ENCODE results near the gene OCA2.

The OCA2 gene

DNA sequence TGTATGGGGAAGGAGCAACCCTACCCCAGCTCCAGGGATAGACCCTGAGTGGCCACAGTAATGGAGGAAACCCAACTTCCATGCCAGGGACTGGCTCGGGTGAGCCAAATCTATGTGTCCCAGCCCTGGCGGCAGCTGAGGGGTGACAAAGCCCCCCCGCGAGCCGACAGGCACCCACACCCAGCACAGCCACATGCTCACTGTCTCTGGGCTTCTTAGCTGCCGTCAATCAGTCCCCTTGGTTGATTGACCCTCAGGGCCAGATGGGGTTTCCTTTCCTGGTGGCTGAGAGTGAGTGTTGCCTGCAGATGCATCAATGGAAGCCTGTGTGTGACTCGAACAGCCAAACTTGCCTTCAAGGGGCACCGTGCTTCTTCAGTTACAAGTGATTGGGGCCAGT, 2.1 kb upstream of the OCA2 start:
- Mint-ChIP-seq H3K27ac (no peak overlapping the region), H3K4me1 (peaks cover 28% of the 10 kb centered on the region), H3K27me3 (peaks cover 43% of the 10 kb centered on the region), H3K36me3 (no peaks in the 10 kb centered on the region), H3K9me3 (no peaks in the 10 kb centered on the region), H3K4me3 (no peak overlapping the region)

DNA sequence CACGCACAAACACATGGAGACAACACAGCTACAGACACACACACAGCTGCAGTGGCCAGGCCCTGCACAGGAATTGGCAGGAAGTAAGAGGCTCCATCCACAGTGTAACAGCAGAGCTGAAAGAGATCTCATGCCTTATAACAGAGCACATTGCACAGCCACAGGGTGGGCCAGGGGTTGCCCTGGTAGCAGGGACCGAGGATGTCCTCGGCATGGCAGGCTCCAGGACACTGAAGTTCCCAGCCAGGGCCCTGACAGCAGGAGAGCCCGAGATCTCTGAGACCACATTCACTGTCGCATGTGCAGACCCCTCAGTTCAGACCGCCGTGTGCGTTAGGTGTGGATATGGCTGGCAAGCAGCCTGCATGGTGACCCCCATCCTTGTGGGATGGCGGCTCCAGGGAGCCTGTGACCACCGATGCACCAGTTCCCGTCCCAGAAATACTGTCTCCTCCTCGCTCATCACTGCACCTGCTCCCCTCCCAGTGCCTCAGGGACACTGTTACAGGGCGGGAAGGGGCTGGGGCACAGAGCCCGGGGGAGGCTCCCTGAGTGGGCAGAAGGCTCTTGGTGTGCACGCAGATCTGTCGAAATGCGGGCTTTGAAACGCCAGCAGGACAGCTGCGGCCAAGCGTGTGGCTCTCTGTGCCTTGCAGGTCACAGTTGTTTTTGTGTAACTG, 1.5 kb upstream of the OCA2 start:
- Mint-ChIP-seq H3K9me3 (no peaks in the 10 kb centered on the region), H3K4me1 (peaks cover 27% of the 10 kb centered on the region), H3K36me3 (no peaks in the 10 kb centered on the region), H3K27ac (no peak overlapping the region), H3K4me3 (no peak overlapping the region), H3K27me3 (peaks cover 42% of the 10 kb centered on the region)

DNA sequence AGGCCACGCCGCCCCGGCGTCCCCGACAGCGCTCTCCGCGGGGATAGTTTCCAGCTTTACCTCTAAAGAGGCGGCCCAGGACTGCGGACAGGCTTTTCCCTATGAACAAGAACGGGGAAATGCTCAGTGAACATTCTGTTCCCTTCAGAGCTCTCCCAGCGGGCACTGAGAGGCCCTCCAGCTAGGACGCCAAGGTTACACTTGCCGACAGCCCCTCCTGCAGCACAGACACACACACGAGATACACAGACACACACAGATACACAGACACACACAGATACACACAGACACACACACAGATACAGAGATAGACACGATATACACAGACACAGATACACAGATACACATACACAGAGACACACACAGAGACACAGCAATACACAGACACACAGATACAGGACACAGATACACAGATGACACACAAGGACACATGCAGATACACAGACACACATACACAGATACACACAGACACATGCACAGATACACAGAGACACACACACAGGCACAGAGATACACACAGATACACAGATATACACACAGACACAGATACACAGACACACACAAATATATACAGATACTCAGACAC, 533 bp upstream of the OCA2 start:
- H3K36me3 Mint-ChIP-seq, result no peaks in the 10 kb centered on the region
- H3K27me3 Mint-ChIP-seq, result peaks cover 41% of the 10 kb centered on the region
- peaks cover 23% of the 10 kb centered on the region for H3K4me1 Mint-ChIP-seq
- no peak overlapping the region for H3K27ac Mint-ChIP-seq
- peak overlapping the region; percentile 13 for H3K4me3 Mint-ChIP-seq
- H3K9me3 Mint-ChIP-seq, result no peaks in the 10 kb centered on the region

DNA sequence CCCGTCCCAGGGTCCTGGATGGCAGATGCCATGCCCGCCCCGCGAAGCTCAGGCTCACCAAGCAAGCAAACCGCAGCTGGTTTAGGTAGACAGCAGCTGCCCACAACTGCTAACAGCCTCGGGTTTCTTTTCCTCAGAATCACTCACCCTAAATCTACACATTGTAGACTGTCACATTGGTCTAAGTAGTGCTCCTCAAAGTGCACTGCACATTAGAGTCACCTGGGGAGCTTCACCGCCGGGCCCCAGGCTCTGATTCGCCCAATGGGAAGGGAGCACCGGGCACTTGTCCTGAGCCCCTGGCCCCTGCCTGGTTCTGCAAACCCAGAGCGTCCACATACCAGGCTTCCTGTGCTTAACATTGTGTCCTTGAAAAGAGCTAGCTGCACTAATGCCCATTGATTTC, 752 bp downstream of the OCA2 start:
- Mint-ChIP-seq H3K4me3 (peak overlapping the region; percentile 72), H3K27me3 (peaks cover 43% of the 10 kb centered on the region), H3K4me1 (peaks cover 30% of the 10 kb centered on the region)

DNA sequence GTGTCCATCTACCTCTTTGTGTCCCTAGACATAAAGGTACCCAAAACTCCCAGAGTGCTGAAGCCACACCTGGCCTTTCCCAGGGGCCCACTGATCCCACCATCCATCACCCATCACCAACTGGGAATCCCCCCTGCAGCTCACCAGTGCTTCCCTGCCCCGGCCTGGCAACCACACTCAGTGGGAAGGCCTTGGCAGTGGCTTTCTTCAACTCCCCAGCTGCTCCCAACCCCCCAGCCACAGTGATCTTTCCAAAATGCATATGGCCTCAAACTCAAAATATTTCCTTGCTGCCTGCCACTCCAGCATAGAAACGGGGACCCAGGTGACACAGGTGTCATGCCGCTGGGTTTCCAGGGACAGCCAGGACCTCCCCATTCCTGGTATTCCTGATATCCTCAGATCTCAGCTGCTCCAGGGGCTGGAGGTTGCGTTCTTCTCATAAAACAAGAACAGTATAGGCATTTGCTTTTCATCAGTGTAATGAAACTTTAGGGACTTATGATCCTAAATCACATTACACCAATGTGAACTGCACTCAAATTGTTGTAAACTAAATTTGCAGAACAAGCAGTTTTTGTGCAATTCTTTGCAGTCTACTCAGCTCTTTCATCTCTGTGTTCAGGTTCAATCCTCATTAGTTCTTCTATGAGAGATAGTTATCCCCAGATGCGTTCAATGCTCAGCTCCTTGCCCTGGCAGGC, 1.3 kb downstream of the OCA2 start:
- peaks cover 2% of the 10 kb centered on the region for H3K36me3 Mint-ChIP-seq
- no peaks in the 10 kb centered on the region for H3K9me3 Mint-ChIP-seq
- H3K4me3 Mint-ChIP-seq, result peak overlapping the region; percentile 72
- H3K4me1 Mint-ChIP-seq, result peaks cover 30% of the 10 kb centered on the region
- peaks cover 45% of the 10 kb centered on the region for H3K27me3 Mint-ChIP-seq
- peak overlapping the region; percentile 30 for H3K27ac Mint-ChIP-seq

More for the DNA sequence above, 752 bp downstream of the OCA2 start:
- Mint-ChIP-seq H3K27ac (no peak overlapping the region), H3K9me3 (no peaks in the 10 kb centered on the region), H3K36me3 (peaks cover 2% of the 10 kb centered on the region)

DNA sequence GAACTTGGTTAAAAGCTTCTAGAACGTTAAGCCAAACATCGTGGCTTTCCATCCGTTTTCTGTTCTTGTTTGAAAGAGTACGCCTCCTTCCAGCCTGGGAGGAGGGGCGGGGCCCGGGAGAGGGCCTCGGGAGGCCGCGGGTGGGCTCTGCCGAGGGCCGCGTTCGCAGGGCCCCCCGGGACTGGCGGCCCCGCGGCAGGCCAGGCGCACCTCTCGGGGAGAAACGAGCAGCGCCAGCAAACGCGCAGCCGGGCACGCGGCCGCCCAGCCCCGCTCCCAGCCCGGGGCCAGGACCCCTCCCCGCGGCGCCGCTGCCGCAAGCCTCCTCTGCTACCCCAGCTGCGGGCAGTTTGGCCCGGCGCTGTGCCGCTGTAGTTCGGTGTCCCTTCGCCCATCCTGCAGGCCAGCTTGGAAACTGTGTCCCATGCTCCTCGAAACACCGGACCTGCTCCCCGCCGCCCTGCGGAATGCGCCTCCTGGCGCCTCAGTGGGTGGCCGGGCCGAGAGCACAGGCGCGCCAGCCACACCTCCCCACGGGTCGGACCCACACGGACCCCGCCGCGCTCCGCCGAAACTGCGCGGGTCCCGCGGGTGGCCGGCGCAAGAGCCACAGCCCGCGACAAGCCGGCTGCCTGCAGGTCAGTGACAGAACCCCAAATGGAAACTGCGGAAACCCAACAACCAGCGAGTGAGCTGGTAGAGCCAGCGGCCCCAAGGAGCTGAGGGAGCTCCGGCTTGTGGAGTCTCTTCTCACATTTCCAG, 2.3 kb downstream of the OCA2 start:
- Mint-ChIP-seq H3K9me3 (no peaks in the 10 kb centered on the region), H3K4me3 (peak overlapping the region; percentile 83), H3K27ac (no peak overlapping the region), H3K27me3 (peaks cover 54% of the 10 kb centered on the region), H3K36me3 (peaks cover 2% of the 10 kb centered on the region), H3K4me1 (peaks cover 30% of the 10 kb centered on the region)

DNA sequence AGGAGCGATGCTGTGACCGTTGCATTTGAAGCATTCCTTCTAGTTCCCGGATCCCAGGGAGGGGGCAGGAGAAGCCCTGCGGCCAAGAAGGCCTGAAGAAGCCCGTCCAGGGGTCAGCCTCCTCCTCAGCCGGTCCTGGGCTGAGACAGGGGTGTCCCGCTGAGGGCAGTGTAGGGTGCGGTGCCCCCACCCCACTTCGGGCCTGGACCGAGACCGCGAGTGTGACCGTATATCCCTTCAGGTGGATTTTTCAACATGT, 2.8 kb downstream of the OCA2 start:
- H3K4me1 Mint-ChIP-seq, result peaks cover 30% of the 10 kb centered on the region
- H3K27ac Mint-ChIP-seq, result no peak overlapping the region
- no peaks in the 10 kb centered on the region for H3K9me3 Mint-ChIP-seq
- peak overlapping the region; percentile 83 for H3K4me3 Mint-ChIP-seq
- peaks cover 58% of the 10 kb centered on the region for H3K27me3 Mint-ChIP-seq
- H3K36me3 Mint-ChIP-seq, result peaks cover 2% of the 10 kb centered on the region

DNA sequence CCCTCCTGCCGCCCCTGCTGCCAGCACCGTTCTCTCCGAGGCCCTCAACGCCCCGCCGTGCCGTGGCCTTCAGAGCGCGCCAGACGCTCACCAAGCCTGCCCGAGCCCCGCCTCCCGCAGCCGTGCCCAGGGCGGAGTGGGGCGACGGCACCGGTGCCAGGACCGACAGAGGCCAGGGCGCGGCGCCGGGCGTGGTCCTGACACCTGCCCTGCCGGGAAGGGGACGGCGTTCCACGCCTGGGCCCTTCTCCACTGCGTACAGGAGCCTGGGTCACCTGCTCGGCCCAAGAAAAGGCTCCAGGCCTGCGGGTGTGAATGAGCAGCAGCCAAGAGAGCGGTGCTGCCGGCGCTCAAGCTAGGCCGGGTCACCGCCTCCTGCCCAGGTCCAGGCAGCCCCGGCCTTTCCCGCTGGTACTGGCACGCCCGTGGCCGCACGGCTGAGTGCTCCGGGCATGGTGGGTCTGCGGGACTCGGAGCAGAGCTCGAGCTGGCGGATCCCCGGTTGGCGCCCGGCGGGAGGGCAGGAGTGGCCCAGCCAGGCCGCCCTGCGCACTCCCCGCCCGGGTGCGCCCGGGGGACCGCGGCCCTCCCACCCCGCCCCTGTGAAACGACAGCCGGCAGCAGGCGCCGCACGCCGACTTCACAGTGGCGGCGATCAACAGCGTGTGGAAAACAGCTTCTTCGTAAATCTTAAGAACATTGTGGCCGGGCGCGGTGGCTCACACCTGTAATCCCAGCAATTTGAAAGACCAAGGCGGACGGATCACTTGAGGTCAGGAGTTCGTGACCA, 4.2 kb downstream of the OCA2 start:
- H3K27ac Mint-ChIP-seq, result no peak overlapping the region
- peaks cover 64% of the 10 kb centered on the region for H3K27me3 Mint-ChIP-seq
- peaks cover 6% of the 10 kb centered on the region for H3K9me3 Mint-ChIP-seq
- H3K4me1 Mint-ChIP-seq, result peaks cover 30% of the 10 kb centered on the region
- peak overlapping the region; percentile 83 for H3K4me3 Mint-ChIP-seq
- peaks cover 7% of the 10 kb centered on the region for H3K36me3 Mint-ChIP-seq

DNA sequence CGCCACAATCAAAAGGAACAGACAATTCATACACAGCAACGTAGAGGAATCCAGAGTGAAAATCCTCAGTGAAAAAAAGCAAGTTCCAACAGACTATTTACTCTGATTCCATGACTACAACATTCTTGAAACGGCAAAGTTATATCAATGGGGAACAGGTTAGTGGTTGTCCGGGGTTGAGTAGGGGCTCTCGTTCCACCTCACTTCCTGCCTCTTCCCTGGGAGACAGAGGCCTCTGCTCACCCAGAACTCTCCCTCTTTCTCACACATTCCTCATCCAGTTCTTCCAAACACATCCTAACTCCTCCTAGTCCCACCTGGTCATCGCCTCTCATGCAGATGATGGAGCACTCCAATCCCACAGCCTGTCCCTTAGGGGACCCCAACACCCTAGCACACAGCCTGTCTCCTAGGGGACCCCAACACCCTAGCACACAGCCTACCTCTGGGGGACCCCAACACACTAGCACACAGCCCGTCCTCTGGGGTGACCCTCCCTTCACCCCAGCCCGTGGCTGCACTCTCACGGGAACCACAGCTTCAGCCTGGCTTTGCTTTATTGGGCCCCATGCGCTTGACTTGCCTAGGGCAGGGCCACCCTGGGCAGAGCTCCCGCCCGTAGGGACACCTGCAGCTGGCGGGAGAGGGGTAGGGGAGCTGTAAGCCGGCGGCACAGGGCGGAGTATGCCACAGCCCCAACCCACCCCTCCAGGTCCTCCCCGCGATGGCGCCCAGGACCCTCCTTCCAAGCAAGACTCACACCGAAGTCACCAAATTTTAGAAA, 5.2 kb downstream of the OCA2 start:
- Mint-ChIP-seq H3K27me3 (peaks cover 65% of the 10 kb centered on the region), H3K4me3 (peak overlapping the region; percentile 19), H3K36me3 (peaks cover 7% of the 10 kb centered on the region), H3K9me3 (peaks cover 12% of the 10 kb centered on the region), H3K27ac (no peak overlapping the region), H3K4me1 (peaks cover 24% of the 10 kb centered on the region)

DNA sequence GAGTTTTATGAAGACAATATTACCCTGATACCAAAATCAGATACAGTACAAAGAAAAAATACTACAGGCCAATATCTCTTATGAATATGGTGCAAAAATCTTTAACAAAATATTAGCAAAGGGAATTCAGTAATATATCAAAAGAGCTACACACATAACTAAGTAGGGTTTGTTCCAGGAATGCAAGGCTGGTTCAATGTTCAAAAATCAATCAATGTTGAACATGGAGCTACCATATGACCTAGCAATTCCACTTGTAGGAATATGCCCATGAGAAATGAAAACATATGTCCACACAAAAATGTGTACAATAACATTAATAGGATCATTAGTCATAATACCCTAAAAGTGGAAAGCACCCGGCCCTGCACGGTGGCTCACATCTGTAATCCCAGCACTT, 7.8 kb downstream of the OCA2 start:
- peaks cover 12% of the 10 kb centered on the region for H3K9me3 Mint-ChIP-seq
- peaks cover 11% of the 10 kb centered on the region for H3K4me1 Mint-ChIP-seq
- peaks cover 61% of the 10 kb centered on the region for H3K27me3 Mint-ChIP-seq
- peaks cover 7% of the 10 kb centered on the region for H3K36me3 Mint-ChIP-seq
- H3K4me3 Mint-ChIP-seq, result no peak overlapping the region
- H3K27ac Mint-ChIP-seq, result no peak overlapping the region

DNA sequence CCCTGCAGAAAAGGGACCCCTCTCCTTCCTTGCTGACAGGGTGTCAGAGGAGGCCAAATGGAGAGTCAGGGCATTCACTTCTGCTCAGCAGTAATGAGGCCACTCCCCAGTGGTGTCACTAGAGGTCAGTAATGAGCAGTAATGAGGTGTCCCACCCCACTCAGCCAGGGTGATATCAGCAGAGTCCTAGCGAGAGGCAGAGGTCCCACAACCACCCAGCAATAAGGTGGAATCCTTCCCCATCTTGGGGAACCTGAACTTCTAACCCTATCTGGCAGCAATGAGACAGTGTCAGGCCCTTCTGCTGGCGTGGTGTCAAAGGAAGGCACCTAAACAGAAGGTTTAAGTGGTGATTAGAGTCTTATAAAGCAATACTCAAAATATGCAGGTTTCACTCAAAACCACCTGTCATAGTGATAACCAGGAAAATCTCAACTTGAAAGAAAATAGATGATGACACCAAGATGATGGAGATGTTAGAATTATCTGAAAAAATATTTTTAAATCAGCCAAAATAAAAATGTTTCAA, 12.9 kb downstream of the OCA2 start:
- Mint-ChIP-seq H3K9me3 (peaks cover 12% of the 10 kb centered on the region), H3K36me3 (peaks cover 5% of the 10 kb centered on the region), H3K4me3 (no peak overlapping the region), H3K27ac (no peak overlapping the region), H3K27me3 (peaks cover 32% of the 10 kb centered on the region), H3K4me1 (no peaks in the 10 kb centered on the region)

DNA sequence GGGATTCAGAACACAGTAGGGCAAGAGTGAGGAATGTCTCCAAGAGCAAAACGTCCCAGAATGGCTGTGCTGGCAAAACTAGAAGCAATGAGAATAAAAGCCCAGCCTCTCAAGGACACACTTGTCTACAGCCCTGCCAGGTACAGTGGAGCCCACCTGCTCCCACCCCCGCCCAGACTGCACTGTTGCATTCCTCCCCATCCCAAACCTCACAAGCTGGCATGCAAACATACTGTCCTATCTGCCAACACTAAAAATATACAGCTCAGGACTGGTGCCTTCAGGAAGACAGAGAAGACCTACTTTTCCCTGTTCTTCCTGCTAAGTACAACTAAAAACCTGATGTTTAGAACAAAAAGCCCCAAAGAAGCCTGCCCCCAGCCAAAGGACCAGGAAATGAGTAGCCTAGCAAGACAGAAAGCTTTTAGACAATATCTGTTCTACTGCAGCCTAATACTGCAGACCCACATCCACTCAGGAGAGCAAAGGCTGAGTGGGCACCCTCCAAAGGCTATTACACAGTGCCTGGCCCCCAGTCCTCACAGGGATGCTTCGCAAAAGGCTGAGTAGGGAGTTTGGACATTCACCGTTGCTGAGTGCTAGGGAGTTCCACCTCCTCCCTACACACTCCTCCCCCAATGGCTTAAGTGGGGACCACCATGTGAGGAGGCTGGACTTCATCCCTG, 13.5 kb downstream of the OCA2 start:
- Mint-ChIP-seq H3K9me3 (peaks cover 12% of the 10 kb centered on the region), H3K27me3 (peaks cover 29% of the 10 kb centered on the region), H3K36me3 (peaks cover 5% of the 10 kb centered on the region)

DNA sequence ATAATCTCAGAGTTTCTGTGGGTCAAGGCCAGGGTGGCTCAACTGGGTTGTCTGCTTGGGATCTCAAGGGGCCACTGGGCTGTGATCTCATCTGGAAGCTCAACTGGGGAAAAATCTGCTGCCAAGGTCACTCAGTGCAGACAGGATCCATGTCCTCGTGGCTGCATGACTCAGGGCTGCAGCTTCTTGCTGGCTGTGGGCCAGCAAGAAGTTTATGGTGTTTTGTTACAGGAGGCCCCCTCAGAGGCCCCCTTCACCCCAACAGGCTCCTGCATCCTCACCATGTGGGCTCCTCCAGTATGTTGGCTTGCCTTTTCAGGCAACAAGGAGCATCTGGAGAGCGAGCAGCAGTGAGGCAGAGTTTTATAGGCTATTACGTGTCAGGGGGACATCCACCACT, 14.6 kb downstream of the OCA2 start:
- no peaks in the 10 kb centered on the region for H3K4me1 Mint-ChIP-seq
- H3K27ac Mint-ChIP-seq, result no peak overlapping the region
- peaks cover 22% of the 10 kb centered on the region for H3K27me3 Mint-ChIP-seq
- peaks cover 5% of the 10 kb centered on the region for H3K9me3 Mint-ChIP-seq
- H3K36me3 Mint-ChIP-seq, result no peaks in the 10 kb centered on the region
- H3K4me3 Mint-ChIP-seq, result no peak overlapping the region

More for the DNA sequence above, 13.5 kb downstream of the OCA2 start:
- Mint-ChIP-seq H3K4me1 (no peaks in the 10 kb centered on the region), H3K27ac (no peak overlapping the region), H3K4me3 (no peak overlapping the region)

Data from activated naive CD4-positive, alpha-beta T cell treated with anti-CD3 and anti-CD28 coated beads, Interleukin-2, amount 50 U/mL, for 24 hours (primary cell).